ENCODE measurements around the gene DUSP10.

The DUSP10 gene

GRCh38 chr1:221761354-221762002, 19.6 kb upstream of the DUSP10 start:
- DNase-seq: no peak

- no peak for DNase-seq
Measured at GRCh38 chr1:221760911-221761310, 19.0 kb upstream of the DUSP10 start.

- no peak for DNase-seq
Measured at GRCh38 chr1:221759436-221759835, 17.5 kb upstream of the DUSP10 start.

- DNase-seq: no peak
Measured at GRCh38 chr1:221758455-221758854, 16.6 kb upstream of the DUSP10 start.

GRCh38 chr1:221756830-221757551, 15.1 kb upstream of the DUSP10 start:
- DNase-seq: no peak

GRCh38 chr1:221753828-221754188, 11.9 kb upstream of the DUSP10 start:
- DNase-seq: no peak

- DNase-seq: no peak
Measured at GRCh38 chr1:221751226-221751887, 9.5 kb upstream of the DUSP10 start.

GRCh38 chr1:221748981-221749380, 7.1 kb upstream of the DUSP10 start:
- DNase-seq: no peak

GRCh38 chr1:221747839-221748238, 6.0 kb upstream of the DUSP10 start:
- DNase-seq: no peak

GRCh38 chr1:221743416-221744208, 1.7 kb upstream of the DUSP10 start:
- DNase-seq: no peak

- peak; percentile 82 for DNase-seq
Measured at GRCh38 chr1:221742555-221743415, 896 bp upstream of the DUSP10 start.

- DNase-seq: peak; percentile 42
Measured at GRCh38 chr1:221740993-221741702, 741 bp downstream of the DUSP10 start.

- no peak for DNase-seq
Measured at GRCh38 chr1:221740369-221740992, 1.4 kb downstream of the DUSP10 start.

GRCh38 chr1:221739677-221740025, 2.2 kb downstream of the DUSP10 start:
- no peak for DNase-seq

- no peak for DNase-seq
Measured at GRCh38 chr1:221739018-221739676, 2.7 kb downstream of the DUSP10 start.

GRCh38 chr1:221736714-221737113, 5.2 kb downstream of the DUSP10 start:
- no peak for DNase-seq

- DNase-seq: no peak
Measured at GRCh38 chr1:221735999-221736398, 5.9 kb downstream of the DUSP10 start.

GRCh38 chr1:221734187-221734586, 7.7 kb downstream of the DUSP10 start:
- no peak for DNase-seq

GRCh38 chr1:221732052-221732451, 9.8 kb downstream of the DUSP10 start:
- no peak for DNase-seq

- no peak for DNase-seq
Measured at GRCh38 chr1:221729771-221730330, 12.0 kb downstream of the DUSP10 start.
